Epithelial cell of esophagus (primary cell): ENCODE results near the gene RXRB.

Source experiments
- DNase-seq: peaks from one replicate; pipeline ENCODE4 v3.0.0; 2010; ENCODE audit warnings: low read depth
- H3K4me3 ChIP-seq: 2 replicates; pipeline ENCODE4 v1.5.1; 2011; ENCODE audit warnings: mild to moderate bottlenecking, low read length, control low read depth
- TF ChIP-seq, protein P1 (sequence below): IDR thresholded peaks from 2 replicates; pipeline ENCODE4 v1.5.1; 2011; ENCODE audit warnings: low read depth, mild to moderate bottlenecking, low read length, control low read depth, inconsistent platforms; ENCODE audit not compliant: insufficient read depth; ENCODE audit errors: missing control alignments

RXRB gene

DNA sequence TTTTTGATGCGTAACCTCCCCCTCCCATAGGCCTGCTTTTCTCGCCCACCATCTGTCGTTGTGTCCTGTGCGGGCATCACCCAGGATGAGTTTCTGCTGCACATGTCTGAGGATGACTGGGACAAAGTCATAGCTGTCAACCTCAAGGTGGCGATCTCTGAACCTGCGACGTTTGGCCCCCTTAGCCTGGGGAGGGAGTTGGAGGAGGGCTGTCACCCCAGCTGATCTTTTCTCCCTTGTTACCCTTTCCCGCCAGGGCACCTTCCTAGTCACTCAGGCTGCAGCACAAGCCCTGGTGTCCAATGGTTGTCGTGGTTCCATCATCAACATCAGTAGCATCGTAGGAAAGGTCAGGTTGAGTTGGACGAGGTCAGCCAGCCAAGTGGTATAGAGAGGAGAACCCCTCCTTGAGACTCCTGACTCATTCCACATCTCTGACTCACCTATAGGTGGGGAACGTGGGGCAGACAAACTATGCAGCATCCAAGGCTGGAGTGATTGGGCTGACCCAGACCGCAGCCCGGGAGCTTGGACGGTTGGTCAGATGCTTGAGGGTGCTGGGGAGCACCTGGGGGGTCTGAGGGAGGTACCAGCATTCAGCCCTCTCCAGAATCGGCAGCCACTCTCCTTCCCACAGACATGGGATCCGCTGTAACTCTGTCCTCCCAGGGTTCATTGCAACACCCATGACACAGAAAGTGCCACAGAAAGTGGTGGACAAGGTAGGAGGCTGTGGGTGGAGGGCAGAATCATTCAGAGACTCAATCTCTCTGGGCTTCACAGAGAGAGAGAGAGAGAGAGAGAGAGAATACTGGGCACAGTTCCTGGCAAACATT, 4.9 kb upstream of the RXRB start:
- peak overlapping the region; percentile 75 for H3K4me3 ChIP-seq
- peak; percentile 76 for DNase-seq
- TF ChIP-seq, protein P1, sequence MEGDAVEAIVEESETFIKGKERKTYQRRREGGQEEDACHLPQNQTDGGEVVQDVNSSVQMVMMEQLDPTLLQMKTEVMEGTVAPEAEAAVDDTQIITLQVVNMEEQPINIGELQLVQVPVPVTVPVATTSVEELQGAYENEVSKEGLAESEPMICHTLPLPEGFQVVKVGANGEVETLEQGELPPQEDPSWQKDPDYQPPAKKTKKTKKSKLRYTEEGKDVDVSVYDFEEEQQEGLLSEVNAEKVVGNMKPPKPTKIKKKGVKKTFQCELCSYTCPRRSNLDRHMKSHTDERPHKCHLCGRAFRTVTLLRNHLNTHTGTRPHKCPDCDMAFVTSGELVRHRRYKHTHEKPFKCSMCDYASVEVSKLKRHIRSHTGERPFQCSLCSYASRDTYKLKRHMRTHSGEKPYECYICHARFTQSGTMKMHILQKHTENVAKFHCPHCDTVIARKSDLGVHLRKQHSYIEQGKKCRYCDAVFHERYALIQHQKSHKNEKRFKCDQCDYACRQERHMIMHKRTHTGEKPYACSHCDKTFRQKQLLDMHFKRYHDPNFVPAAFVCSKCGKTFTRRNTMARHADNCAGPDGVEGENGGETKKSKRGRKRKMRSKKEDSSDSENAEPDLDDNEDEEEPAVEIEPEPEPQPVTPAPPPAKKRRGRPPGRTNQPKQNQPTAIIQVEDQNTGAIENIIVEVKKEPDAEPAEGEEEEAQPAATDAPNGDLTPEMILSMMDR, result no peak

DNA sequence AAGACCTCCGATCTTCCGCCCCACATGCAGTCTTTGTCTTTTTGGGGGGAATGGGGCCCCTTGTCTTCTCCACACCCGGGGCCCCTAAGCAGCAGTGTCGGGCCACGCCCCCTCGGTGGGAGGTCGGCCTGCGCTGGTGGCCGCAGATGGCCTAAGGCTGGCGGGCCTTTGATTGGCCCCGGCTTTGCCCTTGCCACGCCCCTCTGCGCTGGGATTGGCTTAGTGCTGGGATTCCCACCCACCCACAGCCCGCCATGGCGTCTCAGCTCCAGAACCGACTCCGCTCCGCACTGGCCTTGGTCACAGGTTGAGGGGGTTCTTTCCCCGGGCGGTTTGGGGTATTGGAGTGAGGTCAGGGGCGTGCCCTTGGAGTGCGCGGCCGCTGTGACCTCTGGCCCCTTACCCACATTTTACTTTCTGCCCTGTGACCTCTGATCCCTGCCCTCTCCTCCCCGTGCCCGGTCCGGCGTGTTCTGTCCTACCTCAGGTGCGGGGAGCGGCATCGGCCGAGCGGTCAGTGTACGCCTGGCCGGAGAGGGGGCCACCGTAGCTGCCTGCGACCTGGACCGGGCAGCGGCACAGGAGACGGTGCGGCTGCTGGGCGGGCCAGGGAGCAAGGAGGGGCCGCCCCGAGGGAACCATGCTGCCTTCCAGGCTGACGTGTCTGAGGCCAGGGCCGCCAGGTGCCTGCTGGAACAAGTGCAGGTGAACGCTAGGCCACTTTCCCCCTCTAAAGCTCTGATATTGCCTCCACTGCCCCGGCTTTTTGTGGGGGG, 4.1 kb upstream of the RXRB start, which contains the start of gene HSD17B8:
TSS of gene HSD17B8 (plus strand) at position 241 of the 776 bp plus-strand sequence. CDS start at position 255, 14 bp downstream.
- H3K4me3 ChIP-seq, result peak within 1 kb of the TSS; percentile 75
- TF ChIP-seq, protein P1, result no peak

DNA sequence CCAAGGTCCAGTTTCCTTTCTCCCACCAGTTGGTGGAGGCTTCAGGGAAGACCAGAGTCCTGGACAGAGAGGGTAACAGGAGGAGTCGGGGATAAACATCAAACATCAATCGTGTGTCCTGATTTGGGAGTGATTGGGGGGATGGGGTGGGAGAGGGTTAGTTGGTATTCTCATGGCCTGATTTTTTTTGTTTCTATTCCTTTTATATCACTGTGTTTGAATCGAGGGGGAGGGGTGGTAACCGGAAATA, 3.6 kb upstream of the RXRB start:
- TF ChIP-seq, protein P1, result no peak
- H3K4me3 ChIP-seq, result no peak overlapping the region
- DNase-seq, result no peak

More for the DNA sequence above, 4.1 kb upstream of the RXRB start, which contains the start of gene HSD17B8:
- peak; percentile 93 for DNase-seq

DNA sequence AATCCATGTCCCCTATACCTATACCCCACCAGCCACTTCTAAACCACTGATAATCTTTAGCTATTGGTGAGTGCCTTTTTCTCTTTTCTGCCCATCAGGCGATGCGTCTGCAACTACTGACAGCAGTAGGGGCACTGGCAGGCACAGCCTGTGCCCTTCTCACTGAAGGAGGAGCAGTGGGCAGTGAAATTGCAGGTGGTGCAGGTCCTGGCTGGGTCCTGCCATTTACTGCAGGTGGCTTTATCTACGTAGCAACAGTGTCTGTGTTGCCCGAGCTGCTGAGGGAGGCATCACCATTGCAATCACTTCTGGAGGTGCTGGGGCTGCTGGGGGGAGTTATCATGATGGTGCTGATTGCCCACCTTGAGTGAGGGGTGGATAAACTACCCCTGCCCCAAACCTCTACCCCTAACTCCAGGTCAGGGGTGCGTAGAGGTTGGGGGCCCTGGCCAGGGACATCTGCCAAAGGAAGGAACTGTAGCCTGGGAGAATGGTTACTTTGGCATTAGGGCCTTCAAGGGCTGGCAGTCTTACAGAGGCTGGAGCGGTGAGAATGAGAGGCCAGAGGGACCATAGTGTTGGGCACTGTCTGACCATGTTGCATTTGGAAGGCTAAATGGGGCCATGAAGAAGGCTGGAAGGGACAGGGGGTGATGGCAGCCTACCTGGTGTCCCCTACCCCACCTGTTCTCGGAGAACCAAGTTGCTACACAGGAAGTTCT, 3.1 kb upstream of the RXRB start:
- H3K4me3 ChIP-seq, result no peak overlapping the region
- TF ChIP-seq, protein P1, result no peak
- no peak for DNase-seq

DNA sequence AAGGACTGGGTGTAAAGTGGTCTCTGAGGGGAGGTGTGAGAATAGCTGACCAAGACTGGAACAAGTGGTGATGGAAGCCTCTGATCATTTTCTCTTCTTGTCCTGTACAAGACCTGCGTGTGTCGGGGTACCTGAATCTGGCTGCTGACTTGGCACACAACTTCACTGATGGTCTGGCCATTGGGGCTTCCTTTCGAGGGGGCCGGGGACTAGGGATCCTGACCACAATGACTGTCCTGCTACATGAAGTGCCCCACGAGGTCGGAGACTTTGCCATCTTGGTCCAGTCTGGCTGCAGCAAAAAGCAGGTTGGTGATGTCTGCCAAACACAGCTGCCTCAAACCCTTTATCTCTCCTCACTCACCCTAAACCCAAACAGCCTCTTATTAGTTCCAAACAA, 2.3 kb upstream of the RXRB start:
- no peak for DNase-seq
- TF ChIP-seq, protein P1, result no peak
- H3K4me3 ChIP-seq, result no peak overlapping the region

DNA sequence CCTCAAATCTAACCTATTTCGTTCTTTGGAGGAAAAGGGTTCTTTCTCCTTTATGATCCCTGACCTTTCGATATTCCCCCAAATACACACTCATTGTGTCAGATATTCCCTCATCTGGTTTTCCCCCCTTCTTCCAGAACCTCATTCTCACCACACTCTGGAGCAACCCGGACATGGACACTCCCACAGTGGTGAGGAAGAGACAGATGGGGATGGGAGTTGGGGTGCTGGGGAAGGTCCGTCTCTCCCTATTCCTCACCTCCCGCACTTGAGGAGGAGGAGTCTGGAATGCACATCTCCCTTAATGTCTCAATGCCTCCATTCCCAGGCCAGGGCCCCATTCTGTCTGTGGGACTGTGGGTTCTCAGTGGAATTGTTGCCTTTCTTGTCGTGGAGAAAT, 1.5 kb upstream of the RXRB start:
- H3K4me3 ChIP-seq, result peak overlapping the region; percentile 97
- no peak for DNase-seq
- TF ChIP-seq, protein P1, result no peak
